Immature natural killer cell (primary cell): ENCODE measurements around the gene RANBP17. TPM values are rescaled to one million over a fixed set of nuclear protein-coding genes. Genes with fewer than 3 reads are reported as not detected.
"Not testable (repeated sequence)": the region's sequence is repeated elsewhere in the genome, so short reads cannot be mapped to it uniquely, and the experiment has no call there.

Experiments used
- DNase-seq, 3 donors: peaks; one replicate each; pipeline ENCODE4 v3.0.0; 2022; ENCODE audit warnings: mixed read lengths in 1 of 3
- H3K27ac Mint-ChIP-seq, 6 donors: one replicate each; pipeline ENCODE4 v1.8.0; 2020; ENCODE audit warnings: mixed read lengths in 6 of 6, mild to moderate bottlenecking in 5 of 6, inconsistent platforms in 4 of 6, moderate library complexity in 3 of 6
- H3K27me3 Mint-ChIP-seq, 3 donors: one replicate each; pipeline ENCODE4 v1.8.0; 2020 to 2021; ENCODE audit warnings: low read depth in 3 of 3, mild to moderate bottlenecking in 3 of 3, mixed read lengths in 3 of 3, moderate library complexity in 3 of 3, inconsistent platforms in 1 of 3
- H3K36me3 Mint-ChIP-seq, 3 donors: one replicate each; pipeline ENCODE4 v1.8.0; 2020; ENCODE audit warnings: mixed read lengths in 3 of 3, inconsistent platforms in 2 of 3, mild to moderate bottlenecking in 2 of 3
- H3K4me1 Mint-ChIP-seq, 2 donors: one replicate each; pipeline ENCODE4 v1.8.0; 2020; ENCODE audit warnings: inconsistent platforms in 2 of 2, mild to moderate bottlenecking in 2 of 2, mixed read lengths in 2 of 2, moderate library complexity in 1 of 2
- H3K4me3 Mint-ChIP-seq, 5 donors: one replicate each; pipeline ENCODE4 v1.8.0; 2020; ENCODE audit warnings: mild to moderate bottlenecking in 5 of 5, mixed read lengths in 5 of 5, inconsistent platforms in 3 of 5, moderate library complexity in 3 of 5
- H3K9me3 Mint-ChIP-seq, 6 donors: one replicate each; pipeline ENCODE4 v1.8.0; 2020; ENCODE audit warnings: mild to moderate bottlenecking in 6 of 6, mixed read lengths in 6 of 6, inconsistent platforms in 4 of 6, moderate library complexity in 3 of 6
- polyA plus RNA-seq, 3 donors: library from polyadenylated mRNA; unstranded; fragments of 300-500 nt; fragmentation: Illumina TruSeq; gene quantifications; one replicate each; pipeline ENCODE4 v1.2.3, GENCODE V29; 2021

RANBP17 gene
- polyA plus RNA-seq, 3 donors from 2014 or later: 0.91 to 4.8 (median 1.7) TPM

- Mint-ChIP-seq H3K27me3 (peaks cover 0 to 4% (median 2%) of the 10 kb centered on the region in 3 donors), H3K36me3 (no peaks in the 10 kb centered on the region), H3K27ac (no peak overlapping the region), H3K9me3 (peaks cover 0 to 4% (median 0%) of the 10 kb centered on the region in 6 donors), H3K4me1 (no peaks in the 10 kb centered on the region), H3K4me3 (no peak overlapping the region)
- no peak for DNase-seq
Observed at GRCh38 chr5:171010816-171011215, 149.0 kb downstream of the RANBP17 start.

GRCh38 chr5:171023508-171023907 lies 161.7 kb downstream of the RANBP17 start:
- H3K27me3 Mint-ChIP-seq: peaks cover 0 to 2% (median 2%) of the 10 kb centered on the region in 3 donors
- DNase-seq: no peak
- H3K9me3 Mint-ChIP-seq: peaks cover 3 to 26% (median 10%) of the 10 kb centered on the region in 6 donors
- H3K4me1 Mint-ChIP-seq: no peaks in the 10 kb centered on the region
- H3K27ac Mint-ChIP-seq: no peak overlapping the region
- H3K36me3 Mint-ChIP-seq: peaks cover 0 to 14% (median 3%) of the 10 kb centered on the region in 3 donors
- no peak overlapping the region for H3K4me3 Mint-ChIP-seq

DNA sequence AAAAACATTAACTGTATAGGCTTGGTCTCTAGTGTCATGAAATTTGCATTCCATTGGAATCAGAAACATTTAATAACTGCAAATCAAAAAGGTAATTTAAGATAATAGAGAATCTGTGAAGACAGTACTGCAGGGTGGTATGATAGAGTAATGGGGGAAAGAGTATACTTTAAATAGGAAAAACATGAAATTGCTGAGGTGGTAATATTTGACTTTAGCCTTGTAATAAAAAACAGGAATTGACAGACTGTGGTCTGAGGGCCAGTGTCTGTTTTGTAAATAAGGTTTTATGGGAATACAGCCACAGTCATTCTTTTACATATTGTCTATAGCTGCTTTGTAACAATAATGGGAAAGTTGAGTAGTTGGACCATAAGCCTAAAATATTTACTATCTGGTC lies 162.3 kb downstream of the RANBP17 start:
- Mint-ChIP-seq H3K27me3 (peaks cover 0 to 2% (median 0%) of the 10 kb centered on the region in 3 donors), H3K36me3 (peaks cover 0 to 19% (median 3%) of the 10 kb centered on the region in 3 donors), H3K4me3 (no peak overlapping the region), H3K9me3 (peaks cover 3 to 26% (median 9%) of the 10 kb centered on the region in 6 donors), H3K4me1 (no peaks in the 10 kb centered on the region), H3K27ac (no peak overlapping the region)
- DNase-seq: no peak

GRCh38 chr5:171029401-171029800 lies 167.6 kb downstream of the RANBP17 start:
- DNase-seq: no peak
- Mint-ChIP-seq H3K4me3 (no peak overlapping the region), H3K27ac (no peak overlapping the region), H3K36me3 (peaks cover 0 to 17% (median 0%) of the 10 kb centered on the region in 3 donors), H3K4me1 (no peaks in the 10 kb centered on the region), H3K9me3 (peaks cover 0 to 11% (median 2%) of the 10 kb centered on the region in 6 donors), H3K27me3 (no peaks in the 10 kb centered on the region)

- Mint-ChIP-seq H3K27ac (no peak overlapping the region), H3K36me3 (peaks cover 0 to 11% (median 0%) of the 10 kb centered on the region in 3 donors), H3K27me3 (no peaks in the 10 kb centered on the region), H3K4me1 (no peaks in the 10 kb centered on the region), H3K9me3 (no peaks in the 10 kb centered on the region), H3K4me3 (no peak overlapping the region)
- DNase-seq: no peak
Observed at GRCh38 chr5:171031977-171032376, 170.2 kb downstream of the RANBP17 start.

GRCh38 chr5:171032435-171032973 lies 170.7 kb downstream of the RANBP17 start:
- Mint-ChIP-seq H3K27ac (no peak overlapping the region), H3K36me3 (peaks cover 0 to 13% (median 0%) of the 10 kb centered on the region in 3 donors), H3K4me3 (no peak overlapping the region), H3K4me1 (no peaks in the 10 kb centered on the region), H3K27me3 (no peaks in the 10 kb centered on the region), H3K9me3 (no peaks in the 10 kb centered on the region)
- no peak for DNase-seq

DNA sequence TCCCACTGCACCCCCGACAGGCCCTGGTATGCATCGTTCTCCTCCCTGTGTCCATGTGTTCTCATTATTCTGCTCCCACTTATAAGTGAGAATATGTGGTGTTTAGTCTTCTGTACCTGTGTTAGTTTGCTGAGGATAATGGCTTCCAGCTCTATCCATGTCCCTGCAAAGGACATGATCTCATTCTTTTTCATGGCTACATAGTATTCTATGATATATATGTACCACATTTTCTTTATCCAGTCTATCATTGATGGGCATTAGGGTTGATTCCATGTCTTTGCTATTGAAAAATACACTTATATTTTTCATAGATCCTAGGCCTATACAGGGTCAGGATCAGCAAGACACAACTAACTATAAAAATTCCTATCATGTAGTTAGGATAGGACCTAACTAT lies 180.1 kb downstream of the RANBP17 start:
- H3K36me3 Mint-ChIP-seq, H3K27ac Mint-ChIP-seq, DNase-seq, H3K4me3 Mint-ChIP-seq, H3K4me1 Mint-ChIP-seq, H3K27me3 Mint-ChIP-seq, H3K9me3 Mint-ChIP-seq: not testable (repeated sequence)

DNA sequence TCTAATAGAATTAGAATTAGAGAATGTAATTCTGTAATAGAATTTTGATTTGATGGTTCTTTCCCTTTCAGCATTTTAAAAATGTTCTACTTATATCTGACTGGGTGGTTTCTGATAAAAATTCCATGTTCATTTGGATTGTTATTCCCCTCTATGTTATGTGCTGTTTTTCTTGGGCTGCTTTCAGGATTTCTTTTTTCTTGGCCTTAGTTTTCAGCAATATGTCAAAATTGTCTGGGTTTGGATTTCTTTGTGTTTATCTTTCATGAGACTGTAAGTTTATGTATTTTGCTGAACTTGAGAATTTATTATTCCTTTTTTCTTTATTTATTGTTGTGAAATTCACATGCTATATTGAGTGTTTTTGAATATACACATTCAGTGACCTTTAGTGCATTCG lies 189.1 kb downstream of the RANBP17 start:
- H3K27ac Mint-ChIP-seq: no peak overlapping the region
- peaks cover 0 to 13% (median 10%) of the 10 kb centered on the region in 3 donors for H3K36me3 Mint-ChIP-seq
- H3K4me3 Mint-ChIP-seq: no peak overlapping the region
- DNase-seq: no peak
- peaks cover 5 to 11% (median 9%) of the 10 kb centered on the region in 6 donors for H3K9me3 Mint-ChIP-seq
- peaks cover 2 to 4% (median 2%) of the 10 kb centered on the region in 3 donors for H3K27me3 Mint-ChIP-seq
- H3K4me1 Mint-ChIP-seq: no peaks in the 10 kb centered on the region

GRCh38 chr5:171055875-171056454 lies 194.1 kb downstream of the RANBP17 start:
- Mint-ChIP-seq H3K4me3 (no peak overlapping the region), H3K36me3 (peaks cover 0 to 9% (median 6%) of the 10 kb centered on the region in 3 donors), H3K27me3 (peaks cover 0 to 3% (median 0%) of the 10 kb centered on the region in 3 donors), H3K27ac (no peak overlapping the region), H3K9me3 (peaks cover 7 to 22% (median 20%) of the 10 kb centered on the region in 6 donors), H3K4me1 (no peaks in the 10 kb centered on the region)
- DNase-seq: no peak

- DNase-seq: no peak
- H3K9me3 Mint-ChIP-seq: peaks cover 9 to 52% (median 45%) of the 10 kb centered on the region in 6 donors
- peaks cover 20 to 23% (median 21%) of the 10 kb centered on the region in 3 donors for H3K36me3 Mint-ChIP-seq
- H3K27ac Mint-ChIP-seq: no peak overlapping the region
- no peak overlapping the region for H3K4me3 Mint-ChIP-seq
- H3K27me3 Mint-ChIP-seq: peaks cover 2 to 3% (median 2%) of the 10 kb centered on the region in 3 donors
- no peaks in the 10 kb centered on the region for H3K4me1 Mint-ChIP-seq
Observed at GRCh38 chr5:171067540-171068130, 205.8 kb downstream of the RANBP17 start.

- peaks cover 0 to 17% (median 4%) of the 10 kb centered on the region in 6 donors for H3K9me3 Mint-ChIP-seq
- no peaks in the 10 kb centered on the region for H3K4me1 Mint-ChIP-seq
- no peak overlapping the region for H3K27ac Mint-ChIP-seq
- H3K4me3 Mint-ChIP-seq: no peak overlapping the region
- peaks cover 3 to 9% (median 9%) of the 10 kb centered on the region in 3 donors for H3K36me3 Mint-ChIP-seq
- DNase-seq: no peak
- peaks cover 0 to 4% (median 0%) of the 10 kb centered on the region in 3 donors for H3K27me3 Mint-ChIP-seq
Observed at GRCh38 chr5:171074747-171075146, 212.9 kb downstream of the RANBP17 start.

GRCh38 chr5:171080186-171080938 lies 218.5 kb downstream of the RANBP17 start:
- Mint-ChIP-seq H3K4me1 (no peaks in the 10 kb centered on the region), H3K27me3 (peaks cover 0 to 4% (median 1%) of the 10 kb centered on the region in 3 donors), H3K27ac (no peak overlapping the region), H3K9me3 (peaks cover 0 to 4% (median 1%) of the 10 kb centered on the region in 6 donors), H3K4me3 (no peak overlapping the region), H3K36me3 (peaks cover 0 to 9% (median 0%) of the 10 kb centered on the region in 3 donors)
- DNase-seq: no peak

GRCh38 chr5:171081319-171081718 lies 219.5 kb downstream of the RANBP17 start:
- Mint-ChIP-seq H3K27ac (no peak overlapping the region), H3K36me3 (peaks cover 0 to 9% (median 0%) of the 10 kb centered on the region in 3 donors), H3K9me3 (peaks cover 0 to 4% (median 1%) of the 10 kb centered on the region in 6 donors), H3K4me3 (no peak overlapping the region), H3K4me1 (no peaks in the 10 kb centered on the region), H3K27me3 (peaks cover 0 to 4% (median 1%) of the 10 kb centered on the region in 3 donors)
- DNase-seq: no peak

DNA sequence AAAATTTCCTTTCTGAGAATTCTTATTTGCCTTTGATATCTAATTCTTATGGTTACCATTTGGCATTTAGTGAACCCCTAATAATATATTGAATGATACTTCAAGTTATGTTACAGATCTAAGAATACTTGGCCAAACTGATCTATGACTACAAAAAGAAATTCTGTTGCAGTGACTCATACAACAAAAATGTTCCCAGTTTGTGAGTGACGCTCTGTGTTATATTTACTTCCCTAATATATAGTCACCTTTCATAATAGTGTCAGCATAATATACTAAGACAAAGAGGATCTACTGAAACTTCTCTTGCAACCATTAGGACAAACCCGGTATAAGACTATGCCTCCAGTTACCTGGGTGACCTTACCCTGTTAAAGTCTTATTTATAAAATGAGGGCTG lies 230.4 kb downstream of the RANBP17 start:
- H3K4me3 Mint-ChIP-seq: no peak overlapping the region
- no peaks in the 10 kb centered on the region for H3K4me1 Mint-ChIP-seq
- no peak overlapping the region for H3K27ac Mint-ChIP-seq
- peaks cover 0 to 6% (median 4%) of the 10 kb centered on the region in 3 donors for H3K36me3 Mint-ChIP-seq
- no peak for DNase-seq
- peaks cover 7 to 12% (median 10%) of the 10 kb centered on the region in 6 donors for H3K9me3 Mint-ChIP-seq
- H3K27me3 Mint-ChIP-seq: no peaks in the 10 kb centered on the region
